RWPE2 (cell line): ENCODE measurements around the gene TARBP1.
"Not testable (repeated sequence)": the region's sequence is repeated elsewhere in the genome, so short reads cannot be mapped to it uniquely, and the experiment has no call there.

Experiments used
- ATAC-seq: fragments of 200-7000 bp; cut with Tn5 transposase; 3 replicates; pipeline ENCODE4 v1.9.1; 2021; ENCODE audit warnings: low read depth
- DNase-seq: peaks from one replicate; pipeline ENCODE4 v3.0.0-alpha.2; 2020; ENCODE audit warnings: low spot score
- H3K27ac ChIP-seq: fragments of 450-650 bp; 2 replicates; pipeline ENCODE4 v1.5.1; 2017; ENCODE audit warnings: mild to moderate bottlenecking; ENCODE audit not compliant: poor library complexity, severe bottlenecking
- H3K27me3 ChIP-seq: fragments of 250-450 bp; sonication (Bioruptor Pico); 2 replicates; pipeline ENCODE4 v1.5.1; 2021; ENCODE audit warnings: mild to moderate bottlenecking, moderate library complexity; ENCODE audit not compliant: insufficient read depth, poor library complexity, severe bottlenecking
- H3K36me3 ChIP-seq: fragments of 250-450 bp; sonication (Bioruptor Pico); 2 replicates; pipeline ENCODE4 v1.5.1; 2020; ENCODE audit warnings: low read depth, mild to moderate bottlenecking, moderate library complexity
- H3K4me1 ChIP-seq: fragments of 250-450 bp; sonication (Bioruptor Pico); 2 replicates; pipeline ENCODE4 v1.5.1; 2021; ENCODE audit warnings: mild to moderate bottlenecking, moderate library complexity; ENCODE audit not compliant: insufficient read depth, poor library complexity, severe bottlenecking
- H3K4me3 ChIP-seq: fragments of 250-450 bp; sonication (Bioruptor Pico); 2 replicates; pipeline ENCODE4 v1.5.1; 2021; ENCODE audit warnings: mild to moderate bottlenecking, moderate library complexity; ENCODE audit not compliant: severe bottlenecking
- H3K9me3 ChIP-seq: fragments of 250-450 bp; sonication (Bioruptor Pico); 2 replicates; pipeline ENCODE4 v1.5.1; 2021; ENCODE audit warnings: mild to moderate bottlenecking, moderate library complexity; ENCODE audit not compliant: severe bottlenecking
- CTCF ChIP-seq: fragments of 450-650 bp; IDR thresholded peaks from one replicate; pipeline ENCODE4 v1.5.1; 2017; ENCODE audit warnings: mild to moderate bottlenecking, moderate library complexity; ENCODE audit not compliant: poor library complexity, severe bottlenecking

TARBP1 gene

GRCh38 chr1:234357831-234358230, 121.1 kb downstream of the TARBP1 start:
- no peak overlapping the region for H3K27ac ChIP-seq
- no peaks in the 10 kb centered on the region for H3K9me3 ChIP-seq
- H3K27me3 ChIP-seq, result no peaks in the 10 kb centered on the region
- H3K36me3 ChIP-seq, result no peaks in the 10 kb centered on the region
- H3K4me3 ChIP-seq, result no peak overlapping the region
- no peak for DNase-seq
- ATAC-seq, result no peak
- no peaks in the 10 kb centered on the region for H3K4me1 ChIP-seq
- no peak for TF ChIP-seq CTCF

GRCh38 chr1:234356615-234357269, 122.2 kb downstream of the TARBP1 start:
- DNase-seq (peak; percentile 59), ATAC-seq (peak; percentile 96)
- H3K27ac ChIP-seq, result peak overlapping the region; percentile 39
- not testable (repeated sequence) for H3K9me3 ChIP-seq, H3K36me3 ChIP-seq, H3K4me1 ChIP-seq, H3K27me3 ChIP-seq
- peak overlapping the region; percentile 67 for H3K4me3 ChIP-seq

- Histone ChIP-seq H3K27me3 (no peaks in the 10 kb centered on the region), H3K9me3 (no peaks in the 10 kb centered on the region), H3K4me1 (no peaks in the 10 kb centered on the region), H3K4me3 (peak overlapping the region; percentile 67), H3K36me3 (no peaks in the 10 kb centered on the region), H3K27ac (peak overlapping the region; percentile 39)
- no peak for DNase-seq
- TF ChIP-seq CTCF, result no peak
- ATAC-seq, result no peak
Observed at GRCh38 chr1:234355782-234356510, 123.0 kb downstream of the TARBP1 start.

DNA sequence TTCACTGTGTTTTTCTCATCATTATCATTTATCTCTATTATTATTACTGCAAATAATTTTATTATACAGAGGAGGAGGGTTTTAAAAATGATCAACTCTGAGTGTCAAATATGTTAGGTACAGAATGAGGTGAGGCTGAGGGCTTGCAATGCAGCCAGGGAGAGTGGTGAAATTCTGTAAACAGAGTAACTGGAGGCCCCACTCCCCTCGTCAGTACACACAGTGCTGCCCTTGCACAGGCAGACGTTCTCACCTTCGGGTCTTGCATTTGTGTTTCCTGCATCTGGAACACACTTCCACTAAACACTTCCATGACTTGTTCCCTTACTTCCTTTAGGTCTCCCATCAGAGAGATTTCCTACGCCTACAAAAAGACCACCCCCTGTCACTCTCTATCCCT, 130.0 kb downstream of the TARBP1 start:
- Histone ChIP-seq H3K4me3 (no peak overlapping the region), H3K27ac (no peak overlapping the region), H3K4me1 (no peaks in the 10 kb centered on the region), H3K9me3 (no peaks in the 10 kb centered on the region), H3K36me3 (no peaks in the 10 kb centered on the region), H3K27me3 (no peaks in the 10 kb centered on the region)
- no peak for TF ChIP-seq CTCF
- ATAC-seq (no peak), DNase-seq (no peak)

- no peak for TF ChIP-seq CTCF
- H3K27ac ChIP-seq, result no peak overlapping the region
- no peaks in the 10 kb centered on the region for H3K36me3 ChIP-seq
- no peak overlapping the region for H3K4me3 ChIP-seq
- ATAC-seq, result no peak
- no peaks in the 10 kb centered on the region for H3K9me3 ChIP-seq
- no peaks in the 10 kb centered on the region for H3K27me3 ChIP-seq
- no peak for DNase-seq
- H3K4me1 ChIP-seq, result no peaks in the 10 kb centered on the region
Observed at GRCh38 chr1:234345237-234345636, 133.7 kb downstream of the TARBP1 start.
